Loucy (cell line): ENCODE data around the gene DLL1.
"Not testable (repeated sequence)": the region's sequence is repeated elsewhere in the genome, so short reads cannot be mapped to it uniquely, and the experiment has no call there.

ENCODE experiments used
- H2AFZ ChIP-seq: fragments of 200-600 bp; sonication (generic); 2 replicates; pipeline ENCODE4 v1.6.0; 2016; ENCODE audit warnings: antibody characterized with exemption, mild to moderate bottlenecking, low read length, moderate library complexity
- H3F3A ChIP-seq: fragments of 200-600 bp; 2 replicates; pipeline ENCODE4 v1.6.0; 2016; ENCODE audit warnings: antibody characterized with exemption, low read depth, mild to moderate bottlenecking
- H3K27me3 ChIP-seq: fragments of 200-600 bp; sonication (generic); 2 replicates; pipeline ENCODE4 v1.6.1; 2014; ENCODE audit warnings: low read length, mild to moderate bottlenecking; ENCODE audit not compliant: insufficient read depth, poor library complexity, severe bottlenecking
- H3K36me3 ChIP-seq: fragments of 200-600 bp; sonication (generic); 2 replicates; pipeline ENCODE4 v1.6.1; 2016; ENCODE audit warnings: low read length; ENCODE audit not compliant: insufficient read depth
- H3K4me1 ChIP-seq: fragments of 200-600 bp; sonication (generic); 2 replicates; pipeline ENCODE4 v1.5.1; 2014; ENCODE audit warnings: low read length, mild to moderate bottlenecking; ENCODE audit not compliant: insufficient read depth, poor library complexity, severe bottlenecking
- H3K4me2 ChIP-seq: fragments of 200-600 bp; sonication (generic); 2 replicates; pipeline ENCODE4 v1.6.0; 2014; ENCODE audit warnings: antibody characterized with exemption, low read length, low read depth, mild to moderate bottlenecking; ENCODE audit not compliant: poor library complexity, severe bottlenecking
- H3K4me3 ChIP-seq: fragments of 200-600 bp; sonication (generic); 2 replicates; pipeline ENCODE4 v1.5.1; 2014; ENCODE audit warnings: low read length, mild to moderate bottlenecking, mixed read lengths; ENCODE audit not compliant: poor library complexity, severe bottlenecking
- H3K79me2 ChIP-seq: fragments of 200-600 bp; sonication (generic); 2 replicates; pipeline ENCODE4 v1.6.1; 2014; ENCODE audit warnings: low read length; ENCODE audit not compliant: insufficient read depth
- H3K9ac ChIP-seq: fragments of 200-600 bp; sonication (generic); 2 replicates; pipeline ENCODE4 v1.6.0; 2014; ENCODE audit warnings: mild to moderate bottlenecking, low read depth, low read length, moderate library complexity; ENCODE audit not compliant: poor library complexity, severe bottlenecking
- H3K9me2 ChIP-seq: fragments of 200-600 bp; sonication (generic); replicated peaks from 2 replicates; pipeline ENCODE4 v1.6.1; 2016; ENCODE audit warnings: low read depth, low read length, mixed read lengths
- H3K9me3 ChIP-seq: fragments of 200-600 bp; sonication (generic); 2 replicates; pipeline ENCODE4 v1.6.1; 2014; ENCODE audit warnings: mild to moderate bottlenecking, antibody characterized with exemption, low read length, low read depth; ENCODE audit not compliant: insufficient read depth
- H4K20me1 ChIP-seq: fragments of 200-600 bp; sonication (generic); 2 replicates; pipeline ENCODE4 v1.6.0; 2014; ENCODE audit warnings: antibody characterized with exemption, low read length, mild to moderate bottlenecking; ENCODE audit not compliant: insufficient read depth, poor library complexity, severe bottlenecking
- EZH2phosphoT487 ChIP-seq: fragments of 200-600 bp; IDR thresholded peaks from 2 replicates; pipeline ENCODE4 v1.6.1; 2018; ENCODE audit warnings: antibody characterized with exemption, mild to moderate bottlenecking, moderate library complexity, borderline replicate concordance
- TF ChIP-seq, protein P1 (sequence below): fragments of 200-600 bp; sonication (generic); conservative IDR thresholded peaks from 2 replicates; pipeline ENCODE4 v1.5.1; 2014; ENCODE audit warnings: mild to moderate bottlenecking, antibody characterized with exemption, low read length

Gene DLL1

DNA sequence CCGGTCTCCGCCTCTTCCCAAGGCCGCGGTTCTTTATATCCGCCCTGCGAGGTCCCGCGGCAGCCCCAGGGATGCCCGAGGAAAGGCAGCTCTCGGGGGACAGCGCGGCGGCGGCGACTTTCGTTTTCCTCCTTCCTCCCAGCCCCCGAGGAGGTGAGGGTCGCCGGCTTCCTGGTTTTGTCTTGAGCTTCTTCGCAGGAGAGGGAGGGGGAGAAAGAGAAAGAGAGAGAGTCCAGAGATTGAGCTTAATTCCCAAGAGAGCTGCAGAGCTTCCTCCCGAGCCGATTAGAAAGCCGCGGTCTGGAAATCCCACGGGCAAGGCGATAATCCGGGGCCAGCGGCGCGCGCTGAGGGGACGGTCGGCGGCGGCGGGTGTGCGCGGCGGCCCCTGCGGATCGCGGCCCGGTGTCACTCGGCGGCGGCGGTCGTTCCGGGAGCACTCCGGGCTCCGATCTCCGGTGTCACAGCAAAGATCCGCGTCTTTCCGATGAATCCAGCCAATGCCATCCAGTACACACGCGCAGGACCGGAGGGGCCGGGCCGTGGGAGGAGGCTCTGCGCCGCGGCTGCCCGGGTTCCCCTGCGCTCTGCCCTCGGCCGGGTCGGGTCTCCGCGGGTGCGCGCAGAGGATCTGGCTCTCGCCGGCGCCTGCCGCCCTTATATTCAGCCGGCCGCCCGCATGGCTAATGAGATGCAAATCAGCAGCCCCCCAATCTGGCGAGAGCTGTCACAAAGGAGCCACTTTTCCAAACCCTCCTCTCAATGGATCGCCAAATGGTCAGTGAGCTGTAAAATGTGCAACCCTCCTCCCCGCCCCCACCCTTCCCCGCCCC lies at the start of gene DLL1:
Gene DLL1, minus strand, starts transcription at position 783 of the 833 bp plus-strand sequence. CDS start 939 bp downstream, outside the sequence.
- no peaks in the 10 kb centered on the region for H4K20me1 ChIP-seq
- H3F3A ChIP-seq = no peaks in the 10 kb centered on the region
- no peak within 1 kb of the TSS for H3K9ac ChIP-seq
- H3K4me2 ChIP-seq = no peak within 1 kb of the TSS
- no peak within 1 kb of the TSS for H3K4me3 ChIP-seq
- H3K9me3 ChIP-seq = no peaks in the 10 kb centered on the region
- no peaks in the 10 kb centered on the region for H3K27me3 ChIP-seq
- no peak within 1 kb of the TSS for H2AFZ ChIP-seq
- H3K36me3 ChIP-seq = no peaks in the 10 kb centered on the region
- peaks cover 12% of the 10 kb centered on the region for H3K4me1 ChIP-seq
- no peaks in the 10 kb centered on the region for H3K9me2 ChIP-seq
- H3K79me2 ChIP-seq = no peaks in the 10 kb centered on the region
- no peak for TF ChIP-seq EZH2phosphoT487
- TF ChIP-seq, protein P1, sequence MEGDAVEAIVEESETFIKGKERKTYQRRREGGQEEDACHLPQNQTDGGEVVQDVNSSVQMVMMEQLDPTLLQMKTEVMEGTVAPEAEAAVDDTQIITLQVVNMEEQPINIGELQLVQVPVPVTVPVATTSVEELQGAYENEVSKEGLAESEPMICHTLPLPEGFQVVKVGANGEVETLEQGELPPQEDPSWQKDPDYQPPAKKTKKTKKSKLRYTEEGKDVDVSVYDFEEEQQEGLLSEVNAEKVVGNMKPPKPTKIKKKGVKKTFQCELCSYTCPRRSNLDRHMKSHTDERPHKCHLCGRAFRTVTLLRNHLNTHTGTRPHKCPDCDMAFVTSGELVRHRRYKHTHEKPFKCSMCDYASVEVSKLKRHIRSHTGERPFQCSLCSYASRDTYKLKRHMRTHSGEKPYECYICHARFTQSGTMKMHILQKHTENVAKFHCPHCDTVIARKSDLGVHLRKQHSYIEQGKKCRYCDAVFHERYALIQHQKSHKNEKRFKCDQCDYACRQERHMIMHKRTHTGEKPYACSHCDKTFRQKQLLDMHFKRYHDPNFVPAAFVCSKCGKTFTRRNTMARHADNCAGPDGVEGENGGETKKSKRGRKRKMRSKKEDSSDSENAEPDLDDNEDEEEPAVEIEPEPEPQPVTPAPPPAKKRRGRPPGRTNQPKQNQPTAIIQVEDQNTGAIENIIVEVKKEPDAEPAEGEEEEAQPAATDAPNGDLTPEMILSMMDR = no peak

DNA sequence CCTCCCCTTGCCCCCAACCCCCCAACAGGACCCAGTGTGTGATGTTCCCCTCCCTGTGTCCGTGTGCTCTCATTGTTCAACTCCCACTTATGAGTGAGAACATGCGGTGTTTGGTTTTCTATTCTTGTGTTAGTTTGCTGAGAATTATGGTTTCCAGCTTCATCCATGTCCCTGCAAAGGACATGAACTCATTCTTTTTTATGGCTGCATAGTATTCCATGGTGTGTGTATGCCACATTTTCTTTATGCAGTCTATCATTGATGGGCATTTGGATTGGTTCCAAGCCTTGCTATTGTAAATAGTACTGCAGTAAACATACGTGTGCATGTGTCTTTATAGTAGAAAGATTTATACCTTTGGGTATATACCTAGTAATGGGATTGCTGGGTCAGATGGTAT lies 44.3 kb upstream of the DLL1 start:
- not testable (repeated sequence) for H3K27me3 ChIP-seq, H3K9me2 ChIP-seq, H3K79me2 ChIP-seq, H2AFZ ChIP-seq, H3K4me3 ChIP-seq, H3K4me2 ChIP-seq, H3K4me1 ChIP-seq, H3K9me3 ChIP-seq, H3K9ac ChIP-seq, H4K20me1 ChIP-seq, H3F3A ChIP-seq
- peaks cover 28% of the 10 kb centered on the region; the same call in 1 of the 2 replicates for H3K36me3 ChIP-seq

DNA sequence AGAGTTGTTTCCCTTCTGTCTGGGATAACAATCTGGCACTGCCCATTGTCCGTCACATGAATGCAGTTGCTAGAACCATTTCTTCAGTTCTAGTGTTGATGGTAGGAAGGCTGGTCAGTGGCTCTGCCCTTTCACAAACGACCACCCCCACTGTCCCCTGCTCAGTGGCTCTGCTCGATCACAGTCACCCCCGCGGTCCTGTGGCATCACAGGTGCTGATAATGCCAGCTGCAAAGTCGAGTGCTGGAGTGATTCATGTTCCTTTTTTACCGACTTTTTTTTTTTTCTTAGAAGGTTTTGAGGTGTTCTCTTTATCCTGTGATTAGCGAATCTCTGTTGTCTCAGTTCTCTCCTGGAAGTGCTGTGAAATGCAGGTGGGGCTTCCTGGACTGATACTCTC lies 38.4 kb upstream of the DLL1 start:
- Histone ChIP-seq H4K20me1 (no peaks in the 10 kb centered on the region), H3K27me3 (no peaks in the 10 kb centered on the region), H3K9me3 (no peaks in the 10 kb centered on the region), H3K4me3 (no peak overlapping the region), H3K4me2 (no peak overlapping the region), H3K9ac (no peak overlapping the region), H2AFZ (no peak overlapping the region), H3K79me2 (no peaks in the 10 kb centered on the region), H3K4me1 (peaks cover 2% of the 10 kb centered on the region), H3K9me2 (no peaks in the 10 kb centered on the region), H3K36me3 (peaks cover 45% of the 10 kb centered on the region; the same call in 1 of the 2 replicates), H3F3A (no peaks in the 10 kb centered on the region)
- TF ChIP-seq, protein P1 = no peak

GRCh38 chr6:170317718-170318117 lies 26.8 kb upstream of the DLL1 start:
- no peaks in the 10 kb centered on the region for H3K27me3 ChIP-seq
- H4K20me1 ChIP-seq = peaks cover 28% of the 10 kb centered on the region
- peaks cover 40% of the 10 kb centered on the region for H3K4me1 ChIP-seq
- H3K79me2 ChIP-seq = peaks cover 30% of the 10 kb centered on the region; the same call in 1 of the 2 replicates
- TF ChIP-seq, protein P1 = no peak
- no peak for TF ChIP-seq EZH2phosphoT487
- H3K36me3 ChIP-seq = peaks cover 10% of the 10 kb centered on the region; the same call in 1 of the 2 replicates
- H3F3A ChIP-seq = no peaks in the 10 kb centered on the region
- H3K9me2 ChIP-seq = no peaks in the 10 kb centered on the region
- H3K4me3 ChIP-seq = peak overlapping the region; percentile 30
- H3K9ac ChIP-seq = peak overlapping the region; percentile 41
- no peaks in the 10 kb centered on the region for H3K9me3 ChIP-seq
- no peak overlapping the region for H2AFZ ChIP-seq
- peak overlapping the region; percentile 49 for H3K4me2 ChIP-seq
